Glutamatergic neuron (in vitro differentiated cells): ENCODE data around the gene CRYGC. TPM values are rescaled to one million over a fixed set of nuclear protein-coding genes. Genes with fewer than 3 reads are reported as not detected.

ENCODE experiments used
- DNase-seq: peaks from one replicate; pipeline ENCODE4 v3.0.0; 2022
- H3K27ac Mint-ChIP-seq: one replicate; pipeline ENCODE4 v1.8.0; 2020; ENCODE audit warnings: mild to moderate bottlenecking, mixed read lengths, inconsistent platforms; ENCODE audit not compliant: unreplicated experiment
- H3K27me3 Mint-ChIP-seq: one replicate; pipeline ENCODE4 v1.8.0; 2020; ENCODE audit warnings: mild to moderate bottlenecking, moderate library complexity, mixed read lengths, inconsistent platforms; ENCODE audit not compliant: unreplicated experiment
- H3K36me3 Mint-ChIP-seq: one replicate; pipeline ENCODE4 v1.8.0; 2020; ENCODE audit warnings: mild to moderate bottlenecking, mixed read lengths, inconsistent platforms; ENCODE audit not compliant: unreplicated experiment
- H3K4me1 Mint-ChIP-seq: one replicate; pipeline ENCODE4 v1.8.0; 2020; ENCODE audit warnings: mild to moderate bottlenecking, low read depth, mixed read lengths, inconsistent platforms; ENCODE audit not compliant: unreplicated experiment
- H3K4me3 Mint-ChIP-seq: one replicate; pipeline ENCODE4 v1.8.0; 2020; ENCODE audit warnings: mild to moderate bottlenecking, mixed read lengths, inconsistent platforms; ENCODE audit not compliant: unreplicated experiment
- H3K9me3 Mint-ChIP-seq: one replicate; pipeline ENCODE4 v1.8.0; 2020; ENCODE audit warnings: mild to moderate bottlenecking, moderate library complexity, mixed read lengths, inconsistent platforms; ENCODE audit not compliant: unreplicated experiment
- CTCF ChIP-seq: fragments of 200-600 bp; sonication (generic); IDR thresholded peaks from one replicate; pipeline ENCODE4 v1.5.0; 2021; ENCODE audit not compliant: partially characterized antibody, unreplicated experiment
- long read RNA-seq: library from polyadenylated mRNA; unstranded; transcript quantifications from one replicate; pipeline ENCODE4 v2.0.0, GENCODE V29; 2020; ENCODE audit not compliant: unreplicated experiment
- total RNA-seq: library from RNA; stranded (reverse); fragmentation: NEBNext Ultra II Directional; extraction: Animal tissue kit (Norgen Biotek cat#: 25700); gene quantifications from one replicate; pipeline ENCODE4 v1.2.1, GENCODE V29; 2021; ENCODE audit not compliant: unreplicated experiment

CRYGC gene
- not detected for total RNA-seq
- long read RNA-seq = 0 reads

GRCh38 chr2:208129744-208130711, at the start of gene CRYGC:
TSS of gene CRYGC (minus strand) at chr2:208129828. CDS start at chr2:208129792, 36 bp downstream.
- Mint-ChIP-seq H3K36me3 (no peaks in the 10 kb centered on the region), H3K9me3 (no peaks in the 10 kb centered on the region), H3K27me3 (peaks cover 2% of the 10 kb centered on the region), H3K4me3 (no peak within 1 kb of the TSS), H3K27ac (no peak within 1 kb of the TSS), H3K4me1 (no peaks in the 10 kb centered on the region)
- no peak for DNase-seq
- TF ChIP-seq CTCF = no peak

DNA sequence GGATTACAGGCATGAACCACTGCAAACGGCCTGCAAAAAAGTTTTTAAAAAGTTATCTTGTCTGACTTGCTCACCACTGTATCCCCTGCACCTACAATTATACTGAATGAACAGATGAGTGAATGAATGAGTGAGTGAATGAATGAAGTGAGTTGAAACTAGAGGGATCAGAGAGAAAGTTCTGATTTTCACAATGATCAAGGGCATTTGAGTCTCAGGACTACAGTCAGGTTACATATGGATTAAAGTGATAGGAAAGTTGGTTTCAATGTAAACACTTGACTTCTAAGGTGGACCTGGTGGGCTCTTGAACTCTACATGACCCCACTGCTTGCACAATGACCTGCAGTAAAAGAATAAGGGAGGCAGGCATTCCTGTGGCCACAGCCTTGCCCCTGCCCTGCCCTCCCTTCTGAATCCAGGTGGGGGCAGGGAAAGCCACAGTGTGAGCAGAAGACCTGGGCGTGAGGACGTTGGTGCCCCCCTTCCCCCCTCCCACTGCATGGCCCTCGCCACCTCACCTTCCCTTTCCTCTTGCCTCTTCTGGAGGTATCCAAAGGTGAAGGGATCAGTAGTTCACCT, 49.5 kb upstream of the CRYGC start:
- DNase-seq = no peak
- Mint-ChIP-seq H3K27ac (no peak overlapping the region), H3K36me3 (no peaks in the 10 kb centered on the region), H3K27me3 (no peaks in the 10 kb centered on the region), H3K4me1 (peaks cover 1% of the 10 kb centered on the region), H3K9me3 (peaks cover 1% of the 10 kb centered on the region), H3K4me3 (no peak overlapping the region)
- no peak for TF ChIP-seq CTCF

- H3K4me1 Mint-ChIP-seq = peaks cover 1% of the 10 kb centered on the region
- DNase-seq = no peak
- H3K4me3 Mint-ChIP-seq = no peak overlapping the region
- no peak for TF ChIP-seq CTCF
- H3K36me3 Mint-ChIP-seq = no peaks in the 10 kb centered on the region
- H3K9me3 Mint-ChIP-seq = peaks cover 5% of the 10 kb centered on the region
- no peak overlapping the region for H3K27ac Mint-ChIP-seq
- peaks cover 3% of the 10 kb centered on the region for H3K27me3 Mint-ChIP-seq
Observed at GRCh38 chr2:208175840-208176153, 46.2 kb upstream of the CRYGC start.

DNA sequence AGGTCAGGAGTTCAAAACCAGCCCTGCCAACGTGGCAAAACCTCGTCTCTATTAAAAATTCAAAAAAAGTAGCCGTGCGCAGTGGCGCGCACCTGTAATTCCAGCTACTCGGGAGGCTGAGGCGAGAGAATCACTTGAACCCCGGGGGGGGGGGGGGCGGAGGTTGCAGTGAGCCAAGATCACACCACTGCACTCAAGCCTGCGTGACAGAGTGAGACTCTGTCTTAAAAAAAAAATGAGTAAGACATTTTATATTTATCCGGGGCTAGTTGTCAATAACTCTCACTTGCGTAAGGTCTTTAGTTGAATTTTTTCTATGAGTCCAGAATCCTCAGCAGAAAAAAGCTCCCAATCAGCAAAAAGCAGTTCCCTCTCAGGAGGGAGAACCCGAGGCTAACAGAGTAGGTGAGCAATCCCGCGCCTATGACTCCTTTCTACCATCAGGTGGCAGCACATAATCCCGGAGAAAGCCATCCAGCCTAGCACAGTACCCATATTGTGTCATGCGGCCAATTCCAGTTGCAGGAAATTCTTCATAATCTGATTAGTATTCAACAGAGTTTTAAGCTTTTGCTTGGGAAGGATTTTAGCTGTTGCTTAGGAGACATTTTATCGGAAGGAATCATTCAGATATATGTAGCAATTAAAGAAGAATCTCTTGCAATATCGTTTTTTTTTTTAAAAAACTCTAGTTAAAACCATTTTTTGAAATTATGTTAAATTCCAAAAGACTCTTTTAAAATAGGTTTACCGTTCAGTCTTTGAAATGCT, 45.6 kb upstream of the CRYGC start:
- Mint-ChIP-seq H3K27me3 (peaks cover 3% of the 10 kb centered on the region), H3K36me3 (no peaks in the 10 kb centered on the region), H3K9me3 (peaks cover 5% of the 10 kb centered on the region), H3K4me1 (peaks cover 1% of the 10 kb centered on the region), H3K27ac (no peak overlapping the region), H3K4me3 (no peak overlapping the region)
- DNase-seq = peak; percentile 75
- TF ChIP-seq CTCF = peak; percentile 84
